Gastrocnemius medialis (tissue), 4 donors: ENCODE measurements around the gene CYP4F22. TPM values are rescaled to one million over a fixed set of nuclear protein-coding genes. Genes with fewer than 3 reads are reported as not detected.
"Not testable (repeated sequence)": the region's sequence is repeated elsewhere in the genome, so short reads cannot be mapped to it uniquely, and the experiment has no call there.

Experiments used
- ATAC-seq, 2 donors: fragments of 150-250 bp; one replicate each; pipeline ENCODE4 v1.9.1; 2016
- DNase-seq, 2 donors: peaks; one replicate each; pipeline ENCODE4 v3.0.0-alpha.2; 2019
- H3K27ac ChIP-seq, 4 donors: fragments of 200-600 bp; sonication (generic); 1 replicate in 1 of 4; 2 replicates in 3 of 4; pipeline ENCODE4 v1.5.1; 2016 to 2018; ENCODE audit warnings: mild to moderate bottlenecking in 2 of 4, moderate library complexity in 1 of 4
- H3K27me3 ChIP-seq, 3 donors: fragments of 200-600 bp; sonication (generic) in 2 of 3; 1 replicate in 1 of 3; 2 replicates in 2 of 3; pipeline versions ENCODE4 v1.5.1 to v1.6.0; 2016 to 2019; ENCODE audit warnings: mild to moderate bottlenecking in 1 of 3, moderate library complexity in 1 of 3
- H3K36me3 ChIP-seq, 2 donors: fragments of 200-600 bp; sonication (generic) in 1 of 2; one replicate each; pipeline ENCODE4 v1.5.1; 2017 to 2018
- H3K4me1 ChIP-seq, 2 donors: fragments of 200-600 bp; sonication (generic) in 1 of 2; one replicate each; pipeline ENCODE4 v1.5.1; 2016 to 2017; ENCODE audit warnings: mild to moderate bottlenecking in 2 of 2
- H3K4me3 ChIP-seq, 4 donors: fragments of 200-600 bp; sonication (generic) in 3 of 4; 1 replicate in 1 of 4; 2 replicates in 3 of 4; pipeline ENCODE4 v1.5.1; 2016 to 2019; ENCODE audit warnings: mild to moderate bottlenecking in 2 of 4
- H3K9me3 ChIP-seq, 3 donors: fragments of 200-600 bp; sonication (generic) in 2 of 3; 1 replicate in 1 of 3; 2 replicates in 2 of 3; pipeline ENCODE4 v1.5.1; 2016 to 2019
- POLR2A ChIP-seq, 2 donors: fragments of 450-650 bp; IDR thresholded peaks; one replicate each; pipeline ENCODE4 v1.6.1; 2017; ENCODE audit warnings: antibody characterized with exemption in 2 of 2, mild to moderate bottlenecking in 2 of 2, moderate library complexity in 2 of 2
- in situ Hi-C, 4 donors: fragments of 200-750 bp; cut with MboI; loops; one replicate each; pipeline versions ENCODE4 v1.15.0 to v1.8.0; 2017; ENCODE audit warnings: low sequenced_read_pairs in 4 of 4
- intact Hi-C: fragments of 100-400 bp; cut with DNase I; formaldehyde crosslinking; loops from one replicate; pipeline ENCODE4 v1.15.1; 2023; ENCODE audit warnings: low total_unique reads
- total RNA-seq, 4 donors: library from RNA; depleted of rRNA; stranded (reverse); fragments of >200 nt; gene quantifications; one replicate each; pipeline versions ENCODE4 v1.1.0 to v1.2.3, GENCODE V29; 2016
- TF ChIP-seq, protein P1 (sequence below), 5 experiments: fragments of 450-650 bp in 3 of 5; fragments of 200-600 bp in 2 of 5; sonication (generic) in 2 of 5; IDR thresholded peaks in 4 of 5; conservative IDR thresholded peaks in 1 of 5; 1 replicate in 4 of 5; 2 replicates in 1 of 5; pipeline ENCODE4 v1.5.1; 2016 to 2019; ENCODE audit warnings: antibody characterized with exemption in 5 of 5, mild to moderate bottlenecking in 3 of 5, moderate library complexity in 3 of 5

Gene CYP4F22
- total RNA-seq, 4 donors from 2014 or later, result 0.24 to 0.29 (median 0.25) TPM; not detected in 1

DNA sequence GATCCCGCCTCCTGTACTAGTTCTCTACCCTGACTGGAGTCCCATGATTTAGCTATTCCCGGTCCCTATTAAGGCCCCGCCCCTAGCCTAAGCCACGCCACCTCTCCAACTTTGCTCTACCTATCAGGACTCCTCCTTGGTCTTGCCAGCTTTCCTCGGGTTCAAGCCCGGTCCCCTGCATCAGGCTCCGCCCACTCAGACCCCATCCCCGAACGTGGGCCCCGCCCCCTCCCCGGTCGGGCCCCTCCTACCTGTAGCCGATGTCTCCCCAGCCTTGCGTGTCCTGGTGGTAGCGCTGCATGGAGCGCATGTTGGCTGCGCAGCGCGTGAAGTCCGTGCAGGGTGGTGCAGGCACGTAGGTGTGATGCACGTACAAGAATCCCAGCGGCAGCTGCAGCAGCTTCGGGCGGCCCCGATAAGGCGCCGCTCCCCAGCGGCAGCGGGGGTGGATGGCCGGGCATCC, 36.7 kb upstream of the CYP4F22 start:
- H3K9me3 ChIP-seq, result no peaks in the 10 kb centered on the region
- intact Hi-C loops, result no loop called here
- in situ Hi-C loops, result loop anchor here in 2 of 4 donors (10.0 to 25.0 kb wide), 2 partner anchors 83 to 91 kb away; no protein-coding TSS in a partner anchor
- H3K4me1 ChIP-seq, result no peaks in the 10 kb centered on the region
- no peak for TF ChIP-seq POLR2A (IDR thresholded peaks at IDR 0.05)
- TF ChIP-seq, protein P1, sequence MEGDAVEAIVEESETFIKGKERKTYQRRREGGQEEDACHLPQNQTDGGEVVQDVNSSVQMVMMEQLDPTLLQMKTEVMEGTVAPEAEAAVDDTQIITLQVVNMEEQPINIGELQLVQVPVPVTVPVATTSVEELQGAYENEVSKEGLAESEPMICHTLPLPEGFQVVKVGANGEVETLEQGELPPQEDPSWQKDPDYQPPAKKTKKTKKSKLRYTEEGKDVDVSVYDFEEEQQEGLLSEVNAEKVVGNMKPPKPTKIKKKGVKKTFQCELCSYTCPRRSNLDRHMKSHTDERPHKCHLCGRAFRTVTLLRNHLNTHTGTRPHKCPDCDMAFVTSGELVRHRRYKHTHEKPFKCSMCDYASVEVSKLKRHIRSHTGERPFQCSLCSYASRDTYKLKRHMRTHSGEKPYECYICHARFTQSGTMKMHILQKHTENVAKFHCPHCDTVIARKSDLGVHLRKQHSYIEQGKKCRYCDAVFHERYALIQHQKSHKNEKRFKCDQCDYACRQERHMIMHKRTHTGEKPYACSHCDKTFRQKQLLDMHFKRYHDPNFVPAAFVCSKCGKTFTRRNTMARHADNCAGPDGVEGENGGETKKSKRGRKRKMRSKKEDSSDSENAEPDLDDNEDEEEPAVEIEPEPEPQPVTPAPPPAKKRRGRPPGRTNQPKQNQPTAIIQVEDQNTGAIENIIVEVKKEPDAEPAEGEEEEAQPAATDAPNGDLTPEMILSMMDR (IDR thresholded peaks at IDR 0.05 in 4 of 5, conservative IDR thresholded peaks at IDR 0.05 in 1 of 5), result no peak
- ATAC-seq (no peak), DNase-seq (no peak)
- no peak overlapping the region for H3K27ac ChIP-seq
- no peak overlapping the region for H3K4me3 ChIP-seq
- H3K36me3 ChIP-seq, result no peaks in the 10 kb centered on the region
- peaks cover 31 to 38% (median 32%) of the 10 kb centered on the region in 3 donors for H3K27me3 ChIP-seq

DNA sequence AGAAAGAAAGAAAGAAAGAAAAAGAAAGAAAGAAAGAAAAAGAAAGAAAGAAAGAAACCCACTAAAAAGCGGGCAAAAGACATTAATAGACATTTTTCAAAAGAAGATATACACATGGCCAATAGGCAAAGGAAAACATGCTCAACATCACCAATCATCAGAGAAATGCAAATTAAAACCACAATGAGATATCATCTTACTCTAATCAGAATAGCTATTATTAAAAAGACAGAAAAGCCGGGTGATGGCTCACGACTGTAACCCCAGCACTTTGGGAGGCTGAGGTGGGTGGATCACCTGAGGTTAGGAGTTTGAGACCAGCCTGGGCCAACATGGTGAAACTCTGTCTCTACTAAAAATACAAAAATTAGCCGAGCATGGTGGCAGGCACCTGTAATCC, 34.5 kb upstream of the CYP4F22 start:
- ATAC-seq, H3K27ac ChIP-seq, H3K9me3 ChIP-seq, H3K4me3 ChIP-seq, H3K36me3 ChIP-seq, DNase-seq, H3K4me1 ChIP-seq, intact Hi-C loops: not testable (repeated sequence)
- H3K27me3 ChIP-seq, result peaks cover 21 to 32% (median 30%) of the 10 kb centered on the region in 3 donors
- in situ Hi-C loops, result loop anchor here in 2 of 4 donors (10.0 to 25.0 kb wide), 2 partner anchors 81 to 88 kb away; no protein-coding TSS in a partner anchor

DNA sequence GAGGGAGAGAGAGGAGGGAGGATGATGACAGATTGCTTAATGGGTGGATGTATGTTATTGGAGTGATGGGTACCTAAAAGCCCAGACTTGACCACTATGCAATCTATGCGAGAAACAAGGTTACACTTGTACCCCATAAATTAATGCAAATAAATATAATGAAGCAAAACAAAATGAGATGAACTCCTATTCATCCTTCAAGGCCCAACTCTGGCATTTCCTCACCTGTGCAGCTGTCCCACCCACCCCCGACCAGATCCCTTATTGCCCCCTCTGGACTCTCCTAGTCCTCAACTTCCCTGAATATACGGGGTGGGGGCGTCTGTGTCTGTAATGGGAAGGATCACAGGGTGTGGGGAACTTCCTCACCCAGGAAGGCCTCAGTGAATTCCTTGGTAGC, 33.2 kb upstream of the CYP4F22 start:
- H3K9me3 ChIP-seq, result no peaks in the 10 kb centered on the region
- no peaks in the 10 kb centered on the region for H3K36me3 ChIP-seq
- TF ChIP-seq POLR2A (IDR thresholded peaks at IDR 0.05), result no peak
- TF ChIP-seq, protein P1 (IDR thresholded peaks at IDR 0.05 in 4 of 5, conservative IDR thresholded peaks at IDR 0.05 in 1 of 5), result no peak
- ATAC-seq, result no peak
- intact Hi-C loops, result no loop called here
- no peak overlapping the region for H3K27ac ChIP-seq
- no peaks in the 10 kb centered on the region for H3K4me1 ChIP-seq
- no peak overlapping the region for H3K4me3 ChIP-seq
- in situ Hi-C loops, result loop anchor here in 1 of 4 donors (10.0 kb wide), 1 partner anchor 80 kb away; no protein-coding TSS in a partner anchor
- DNase-seq, result no peak
- H3K27me3 ChIP-seq, result peaks cover 11 to 19% (median 18%) of the 10 kb centered on the region in 3 donors

DNA sequence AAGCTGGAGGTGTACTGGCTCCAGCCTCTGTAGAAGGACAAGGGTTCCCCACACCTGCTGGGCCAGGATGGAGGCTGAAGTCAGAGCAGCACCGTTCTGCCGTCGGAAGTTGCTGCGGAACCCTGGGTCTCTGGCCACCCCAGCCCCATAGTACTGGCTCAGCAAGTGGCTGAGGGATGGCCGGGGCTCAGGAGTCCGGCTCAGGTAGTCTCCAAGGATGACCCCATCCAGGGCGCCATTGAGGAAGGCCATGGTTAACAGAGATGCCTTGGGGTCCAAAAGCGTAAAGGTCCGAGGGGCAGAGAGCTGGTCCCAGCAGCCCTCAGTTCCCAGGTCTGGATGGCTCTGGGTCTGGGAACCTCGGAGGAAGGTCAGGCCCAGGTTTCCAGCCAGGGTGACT, 32.7 kb upstream of the CYP4F22 start:
- in situ Hi-C loops (loop anchor here in 1 of 4 donors (10.0 kb wide), 1 partner anchor 79 kb away; no protein-coding TSS in a partner anchor), intact Hi-C loops (no loop called here)
- H3K36me3 ChIP-seq, result no peaks in the 10 kb centered on the region
- no peak for TF ChIP-seq POLR2A (IDR thresholded peaks at IDR 0.05)
- TF ChIP-seq, protein P1 (IDR thresholded peaks at IDR 0.05 in 4 of 5, conservative IDR thresholded peaks at IDR 0.05 in 1 of 5), result no peak
- ATAC-seq (no peak), DNase-seq (no peak)
- H3K4me1 ChIP-seq, result no peaks in the 10 kb centered on the region
- H3K27ac ChIP-seq, result no peak overlapping the region
- peaks cover 8 to 14% (median 14%) of the 10 kb centered on the region in 3 donors for H3K27me3 ChIP-seq
- H3K4me3 ChIP-seq, result no peak overlapping the region
- H3K9me3 ChIP-seq, result no peaks in the 10 kb centered on the region

DNA sequence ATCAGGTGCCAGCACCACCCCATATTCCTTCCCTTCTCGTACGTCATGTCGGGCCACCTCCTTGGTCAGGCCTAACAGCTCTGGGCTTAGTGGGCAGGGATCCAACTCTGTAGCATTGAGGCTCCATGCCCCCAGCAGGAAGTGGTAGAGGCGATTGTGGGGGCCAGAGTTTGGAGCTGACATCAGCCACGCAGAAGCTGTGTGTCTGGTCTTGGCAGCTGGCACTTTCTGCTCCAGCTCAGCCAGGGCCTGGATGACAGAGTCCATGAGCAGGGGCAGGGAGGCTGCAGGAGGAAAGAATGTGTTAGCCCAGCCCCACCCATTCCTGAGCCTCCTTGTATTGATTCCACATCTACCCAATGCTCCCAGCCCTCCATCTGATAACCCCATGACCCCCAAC, 32.0 kb upstream of the CYP4F22 start:
- DNase-seq, result no peak
- no peaks in the 10 kb centered on the region for H3K4me1 ChIP-seq
- H3K4me3 ChIP-seq, result no peak overlapping the region
- ATAC-seq, result no peak
- no peaks in the 10 kb centered on the region for H3K9me3 ChIP-seq
- H3K27me3 ChIP-seq, result peaks cover 4 to 11% (median 9%) of the 10 kb centered on the region in 3 donors
- no peaks in the 10 kb centered on the region for H3K36me3 ChIP-seq
- TF ChIP-seq, protein P1 (IDR thresholded peaks at IDR 0.05 in 4 of 5, conservative IDR thresholded peaks at IDR 0.05 in 1 of 5), result no peak
- no peak for TF ChIP-seq POLR2A (IDR thresholded peaks at IDR 0.05)
- no peak overlapping the region for H3K27ac ChIP-seq
- in situ Hi-C loops, result loop anchor here in 1 of 4 donors (10.0 kb wide), 1 partner anchor 78 kb away; no protein-coding TSS in a partner anchor
- intact Hi-C loops, result no loop called here
